ENCODE results near the gene CACNA1H.

Gene CACNA1H

GRCh38 chr16:1144476-1145382, 8.2 kb upstream of the CACNA1H start:
- ATAC-seq: no peak
- DNase-seq (ENCODE audit: low spot score in 2 of 2): no peak
- no peak overlapping the region for H3K27ac Mint-ChIP-seq
- H3K9me3 Mint-ChIP-seq: no peaks in the 10 kb centered on the region
- H3K4me1 Mint-ChIP-seq: no peaks in the 10 kb centered on the region
- no peaks in the 10 kb centered on the region for H3K36me3 Mint-ChIP-seq
- no peak overlapping the region for H3K4me3 Mint-ChIP-seq

- Mint-ChIP-seq H3K36me3 (no peaks in the 10 kb centered on the region), H3K4me1 (no peaks in the 10 kb centered on the region), H3K9me3 (no peaks in the 10 kb centered on the region), H3K4me3 (no peak overlapping the region), H3K27ac (no peak overlapping the region)
- DNase-seq (ENCODE audit: low spot score in 2 of 2): no peak
- ATAC-seq: no peak
Observed at GRCh38 chr16:1145383-1146100, 7.4 kb upstream of the CACNA1H start.

DNA sequence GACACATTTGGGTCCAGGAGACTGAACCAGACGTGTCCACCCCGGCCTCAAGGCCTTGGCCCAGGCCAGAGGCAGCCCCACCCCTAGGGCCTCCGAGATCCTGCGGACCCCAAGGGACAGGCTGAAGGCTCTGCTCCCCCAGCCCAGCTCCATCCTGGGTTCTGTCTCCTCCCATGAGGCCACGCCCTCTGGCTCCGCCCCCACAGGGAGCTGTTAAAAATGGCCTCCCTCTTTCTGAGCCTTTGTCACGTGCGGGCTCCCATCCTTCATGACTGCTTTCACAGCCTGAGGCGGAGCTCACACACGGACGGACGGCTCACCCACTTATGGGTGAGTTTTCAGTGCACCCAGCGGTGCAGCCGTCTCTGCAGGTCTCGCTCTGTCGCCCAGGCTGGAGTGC, 6.5 kb upstream of the CACNA1H start:
- Mint-ChIP-seq H3K4me3 (no peak overlapping the region), H3K36me3 (no peaks in the 10 kb centered on the region), H3K27ac (no peak overlapping the region), H3K9me3 (no peaks in the 10 kb centered on the region), H3K4me1 (no peaks in the 10 kb centered on the region)
- ATAC-seq: no peak
- no peak for DNase-seq (ENCODE audit: low spot score in 2 of 2)

DNA sequence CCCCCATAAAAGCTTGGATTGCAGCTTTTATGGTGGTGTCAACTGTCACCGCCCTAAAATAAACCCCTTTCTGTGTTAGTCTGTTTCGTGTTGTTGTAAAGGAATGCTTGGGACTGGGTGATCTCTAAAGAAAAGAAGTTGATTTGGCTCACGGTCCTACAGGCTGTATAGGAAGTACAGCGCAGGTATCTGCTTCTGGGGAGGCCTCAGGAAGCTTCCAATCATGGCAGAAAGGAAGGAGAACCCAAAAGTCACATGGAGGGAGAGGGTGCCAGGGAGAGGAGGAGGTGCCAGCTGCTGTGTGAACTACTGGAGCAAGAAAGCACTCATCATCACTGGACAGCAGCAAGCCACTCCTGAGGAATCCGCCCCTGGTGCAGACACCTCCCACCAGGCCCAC, 5.9 kb upstream of the CACNA1H start:
- Mint-ChIP-seq H3K27ac (no peak overlapping the region), H3K4me3 (no peak overlapping the region), H3K4me1 (no peaks in the 10 kb centered on the region), H3K36me3 (no peaks in the 10 kb centered on the region), H3K9me3 (no peaks in the 10 kb centered on the region)
- DNase-seq (ENCODE audit: low spot score in 2 of 2) (no peak), ATAC-seq (no peak)

- ATAC-seq (no peak), DNase-seq (ENCODE audit: low spot score in 2 of 2) (no peak)
- Mint-ChIP-seq H3K27ac (no peak overlapping the region), H3K4me3 (no peak overlapping the region), H3K9me3 (no peaks in the 10 kb centered on the region), H3K4me1 (no peaks in the 10 kb centered on the region), H3K36me3 (no peaks in the 10 kb centered on the region)
Observed at GRCh38 chr16:1149101-1149636, 3.7 kb upstream of the CACNA1H start.

GRCh38 chr16:1150511-1150982, 2.4 kb upstream of the CACNA1H start:
- no peaks in the 10 kb centered on the region for H3K36me3 Mint-ChIP-seq
- DNase-seq (ENCODE audit: low spot score in 2 of 2) (peak in 1 of 2 donors; percentile 58), ATAC-seq (no peak)
- H3K27ac Mint-ChIP-seq: no peak overlapping the region
- H3K9me3 Mint-ChIP-seq: no peaks in the 10 kb centered on the region
- peak overlapping the region; percentile 35 for H3K4me3 Mint-ChIP-seq
- H3K4me1 Mint-ChIP-seq: no peaks in the 10 kb centered on the region

GRCh38 chr16:1151424-1152122, 1.3 kb upstream of the CACNA1H start:
- H3K9me3 Mint-ChIP-seq: no peaks in the 10 kb centered on the region
- H3K36me3 Mint-ChIP-seq: no peaks in the 10 kb centered on the region
- DNase-seq (ENCODE audit: low spot score in 2 of 2): no peak
- H3K4me3 Mint-ChIP-seq: peak overlapping the region; percentile 35
- no peak for ATAC-seq
- no peak overlapping the region for H3K27ac Mint-ChIP-seq
- no peaks in the 10 kb centered on the region for H3K4me1 Mint-ChIP-seq

DNA sequence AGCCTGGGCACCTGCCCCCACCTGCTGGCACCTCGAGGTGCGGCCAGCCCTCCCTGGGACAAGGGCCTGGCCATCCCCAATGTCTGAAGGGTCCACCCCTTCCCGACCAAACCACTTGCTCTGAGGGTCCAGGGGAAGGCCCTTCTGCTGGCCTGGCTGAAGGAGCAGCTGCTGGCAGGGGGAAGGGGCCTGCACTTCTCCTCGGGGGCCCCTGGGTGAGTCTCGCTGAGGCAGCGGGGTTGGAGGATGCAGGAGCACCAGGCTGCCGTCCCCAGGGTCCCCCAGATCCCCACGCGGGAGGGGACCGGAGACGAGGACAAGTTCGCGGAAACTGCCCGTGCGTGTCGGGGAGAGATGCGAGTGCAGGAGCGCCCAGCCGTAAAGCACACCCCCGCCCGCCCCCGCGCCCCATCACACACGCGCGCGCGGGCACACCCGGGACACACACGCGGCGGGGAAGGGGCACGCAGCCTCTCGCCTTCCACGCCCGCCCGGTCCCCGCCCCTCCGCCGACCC, 725 bp upstream of the CACNA1H start:
- Mint-ChIP-seq H3K27ac (no peak overlapping the region), H3K9me3 (no peaks in the 10 kb centered on the region), H3K4me1 (no peaks in the 10 kb centered on the region), H3K4me3 (peak overlapping the region; percentile 35), H3K36me3 (no peaks in the 10 kb centered on the region)
- DNase-seq (ENCODE audit: low spot score in 2 of 2) (peak in 1 of 2 donors; percentile 56), ATAC-seq (peak; percentile 35)

DNA sequence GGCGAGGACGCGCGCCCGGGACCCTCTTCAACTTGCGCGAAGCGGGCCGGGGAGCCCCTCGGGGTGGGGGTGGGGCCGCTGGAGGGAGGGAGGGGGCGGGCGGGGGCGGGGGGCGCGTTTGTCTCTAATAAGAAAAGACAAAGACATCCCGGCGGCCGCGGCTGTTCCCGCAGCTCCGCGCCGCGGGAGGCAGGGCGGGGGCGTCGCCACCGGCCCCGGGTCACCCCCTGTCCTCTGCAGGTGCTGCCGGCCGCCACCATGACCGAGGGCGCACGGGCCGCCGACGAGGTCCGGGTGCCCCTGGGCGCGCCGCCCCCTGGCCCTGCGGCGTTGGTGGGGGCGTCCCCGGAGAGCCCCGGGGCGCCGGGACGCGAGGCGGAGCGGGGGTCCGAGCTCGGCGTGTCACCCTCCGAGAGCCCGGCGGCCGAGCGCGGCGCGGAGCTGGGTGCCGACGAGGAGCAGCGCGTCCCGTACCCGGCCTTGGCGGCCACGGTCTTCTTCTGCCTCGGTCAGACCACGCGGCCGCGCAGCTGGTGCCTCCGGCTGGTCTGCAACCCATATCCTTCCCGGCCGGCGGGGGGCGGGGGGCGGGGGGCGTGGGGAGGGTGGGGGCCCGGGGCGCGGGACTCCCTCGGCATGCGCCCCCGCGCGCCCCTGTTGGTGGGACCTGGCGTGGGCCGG, 714 bp downstream of the CACNA1H start:
- DNase-seq (ENCODE audit: low spot score in 2 of 2): no peak
- Mint-ChIP-seq H3K9me3 (no peaks in the 10 kb centered on the region), H3K4me3 (no peak overlapping the region), H3K4me1 (no peaks in the 10 kb centered on the region), H3K36me3 (no peaks in the 10 kb centered on the region), H3K27ac (no peak overlapping the region)
- ATAC-seq: no peak

- Mint-ChIP-seq H3K9me3 (no peaks in the 10 kb centered on the region), H3K4me3 (no peak overlapping the region), H3K4me1 (no peaks in the 10 kb centered on the region), H3K36me3 (no peaks in the 10 kb centered on the region), H3K27ac (no peak overlapping the region)
- ATAC-seq (no peak), DNase-seq (ENCODE audit: low spot score in 2 of 2) (no peak)
Observed at GRCh38 chr16:1154291-1154886, 1.5 kb downstream of the CACNA1H start.

- DNase-seq (ENCODE audit: low spot score in 2 of 2) (no peak), ATAC-seq (no peak)
- no peaks in the 10 kb centered on the region for H3K4me1 Mint-ChIP-seq
- no peak overlapping the region for H3K27ac Mint-ChIP-seq
- no peak overlapping the region for H3K4me3 Mint-ChIP-seq
- no peaks in the 10 kb centered on the region for H3K36me3 Mint-ChIP-seq
- no peaks in the 10 kb centered on the region for H3K9me3 Mint-ChIP-seq
Observed at GRCh38 chr16:1154887-1155331, 2.0 kb downstream of the CACNA1H start.

GRCh38 chr16:1155353-1156054, 2.6 kb downstream of the CACNA1H start:
- H3K27ac Mint-ChIP-seq: no peak overlapping the region
- H3K36me3 Mint-ChIP-seq: no peaks in the 10 kb centered on the region
- no peaks in the 10 kb centered on the region for H3K9me3 Mint-ChIP-seq
- ATAC-seq (no peak), DNase-seq (ENCODE audit: low spot score in 2 of 2) (no peak)
- no peak overlapping the region for H3K4me3 Mint-ChIP-seq
- H3K4me1 Mint-ChIP-seq: no peaks in the 10 kb centered on the region

DNA sequence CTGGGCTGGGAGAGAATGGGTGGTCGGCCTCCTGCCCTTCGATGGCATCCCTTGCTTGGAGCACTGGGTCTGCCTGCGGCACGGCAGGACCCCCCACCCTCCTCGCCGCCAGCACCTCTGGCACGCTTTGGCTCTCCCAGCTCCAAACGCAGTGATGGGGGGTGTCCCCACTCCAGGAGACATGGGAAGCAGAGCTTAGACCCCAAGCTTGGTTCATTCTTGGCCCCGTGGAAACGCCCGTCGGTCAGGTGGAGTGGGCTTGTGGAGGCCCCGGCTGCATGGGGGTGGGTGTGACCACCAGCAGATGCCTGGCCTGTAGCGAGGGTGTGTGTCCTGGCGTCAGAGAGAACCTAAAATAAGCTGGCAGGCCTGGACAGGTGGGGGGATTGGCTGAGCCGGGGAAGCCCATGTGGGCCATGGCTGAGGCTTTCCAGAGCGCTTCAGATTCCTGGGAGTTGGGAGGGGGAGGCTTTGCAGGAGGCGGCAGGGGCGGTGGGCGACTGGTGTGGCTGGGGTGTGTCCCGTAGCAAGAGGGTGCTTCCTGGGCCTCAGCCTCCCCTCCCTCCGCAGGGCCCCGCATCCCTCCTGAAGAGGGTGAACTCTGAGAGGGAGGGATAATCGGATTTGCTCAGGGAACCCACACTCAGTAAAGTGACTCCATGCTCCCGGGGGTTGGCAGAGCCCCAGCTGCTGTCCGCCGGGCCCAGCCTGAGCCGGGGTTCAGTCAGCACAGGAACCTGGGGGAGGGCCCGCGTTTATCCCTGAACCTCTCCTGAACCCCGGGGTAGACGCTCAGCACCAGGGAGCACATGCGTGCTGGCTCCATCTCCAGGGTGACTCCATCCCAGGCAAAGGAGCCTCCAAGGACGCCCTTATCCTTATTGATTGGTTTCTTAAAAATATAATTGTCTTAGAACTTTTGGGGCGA, 3.4 kb downstream of the CACNA1H start:
- Mint-ChIP-seq H3K4me3 (no peak overlapping the region), H3K36me3 (no peaks in the 10 kb centered on the region), H3K9me3 (no peaks in the 10 kb centered on the region), H3K27ac (no peak overlapping the region), H3K4me1 (no peaks in the 10 kb centered on the region)
- no peak for ATAC-seq
- DNase-seq (ENCODE audit: low spot score in 2 of 2): no peak
